ENCODE measurements around the gene CPSF2. TPM values are rescaled to one million over a fixed set of nuclear protein-coding genes. Genes with fewer than 3 reads are reported as not detected.
A peak's percentile ranks its signal among the peaks of the same experiment; 100 is the strongest.

The CPSF2 gene
- total and polyA plus RNA-seq, 3 experiments from 2014 or later = 29.5 to 144 (median 134) TPM

DNA sequence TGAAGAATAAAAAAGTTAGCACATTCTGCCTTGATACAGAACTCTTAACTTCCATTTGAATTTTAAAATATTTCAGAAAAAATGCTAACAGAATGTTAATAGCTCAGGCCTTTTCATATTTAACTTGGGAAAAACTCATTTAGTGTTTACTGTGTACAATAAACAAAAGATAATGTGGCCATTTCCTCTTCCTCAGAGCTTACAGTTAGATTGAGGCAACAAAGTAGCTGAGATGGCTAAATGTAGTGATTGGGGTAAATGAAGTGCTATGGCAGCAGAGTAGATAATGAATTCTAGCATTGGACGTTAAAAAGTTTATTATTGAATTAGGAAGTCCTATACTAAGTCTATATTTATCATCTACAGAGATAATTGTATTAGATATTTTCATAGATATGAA is 12.7 kb downstream of the CPSF2 start:
- no peak overlapping the region for H3K27ac ChIP-seq (ENCODE audit: low read depth, low read length)
- H3K36me3 Mint-ChIP-seq = peaks cover 12 to 79% (median 17%) of the 10 kb centered on the region in 3 donors
- peaks cover 0 to 2% of the 10 kb centered on the region in 2 donors for H3K27me3 Mint-ChIP-seq
- H3K4me3 Mint-ChIP-seq = no peak overlapping the region
- no peaks in the 10 kb centered on the region for H3K9me3 Mint-ChIP-seq
- H3K4me1 Mint-ChIP-seq = peaks cover 15 to 19% (median 19%) of the 10 kb centered on the region in 3 donors
- H3K4me1 ChIP-seq (ENCODE audit: insufficient read depth, low read length) = no peaks in the 10 kb centered on the region
- H3K9me3 ChIP-seq (ENCODE audit: low read length) = no peaks in the 10 kb centered on the region
- H3K4me3 ChIP-seq (ENCODE audit: low read length) = no peak overlapping the region
- ChIA-PET POLR2A (no interaction called here), CTCF (interaction anchor here (1.1 to 1.4 kb wide), 2 partner anchors 12 to 547 kb away, joined by 3 to 5 read pairs; no protein-coding TSS in a partner anchor)
- H3K27ac Mint-ChIP-seq = no peak overlapping the region
- no peaks in the 10 kb centered on the region for H3K27me3 ChIP-seq (ENCODE audit: insufficient read depth, low read length, poor library complexity, severe bottlenecking)
- no peak for DNase-seq
- peaks cover 41% of the 10 kb centered on the region for H3K36me3 ChIP-seq (ENCODE audit: insufficient read depth, low read length)

- peaks cover 37% of the 10 kb centered on the region for H3K36me3 ChIP-seq (ENCODE audit: insufficient read depth, low read length)
- CTCF ChIA-PET = interaction anchor here (1.4 kb wide), 1 partner anchor 546 kb away, joined by 5 read pairs; no protein-coding TSS in a partner anchor
- H3K4me1 Mint-ChIP-seq = peaks cover 10 to 14% (median 13%) of the 10 kb centered on the region in 3 donors
- H3K9me3 Mint-ChIP-seq = no peaks in the 10 kb centered on the region
- H3K27me3 ChIP-seq (ENCODE audit: insufficient read depth, low read length, poor library complexity, severe bottlenecking) = no peaks in the 10 kb centered on the region
- H3K36me3 Mint-ChIP-seq = peaks cover 12 to 78% (median 15%) of the 10 kb centered on the region in 3 donors
- H3K27ac Mint-ChIP-seq = peak overlapping the region in 1 of 8 donors; percentile 15
- no peak overlapping the region for H3K4me3 Mint-ChIP-seq
- no peaks in the 10 kb centered on the region for H3K9me3 ChIP-seq (ENCODE audit: low read length)
- POLR2A ChIA-PET = no interaction called here
- H3K4me3 ChIP-seq (ENCODE audit: low read length) = no peak overlapping the region
- peak in 1 of 5 donors; percentile 19 for DNase-seq
- H3K4me1 ChIP-seq (ENCODE audit: insufficient read depth, low read length) = no peaks in the 10 kb centered on the region
- H3K27ac ChIP-seq (ENCODE audit: low read depth, low read length) = no peak overlapping the region
- no peaks in the 10 kb centered on the region for H3K27me3 Mint-ChIP-seq
Measured at GRCh38 chr14:92135269-92135668, 13.5 kb downstream of the CPSF2 start.

GRCh38 chr14:92143309-92143708 is 21.5 kb downstream of the CPSF2 start:
- ChIA-PET POLR2A (no interaction called here), CTCF (no interaction called here)
- peaks cover 0 to 83% (median 26%) of the 10 kb centered on the region in 3 donors for H3K36me3 Mint-ChIP-seq
- Histone ChIP-seq H3K9me3 (ENCODE audit: low read length) (no peaks in the 10 kb centered on the region), H3K27ac (ENCODE audit: low read depth, low read length) (no peak overlapping the region), H3K27me3 (ENCODE audit: insufficient read depth, low read length, poor library complexity, severe bottlenecking) (no peaks in the 10 kb centered on the region), H3K4me1 (ENCODE audit: insufficient read depth, low read length) (no peaks in the 10 kb centered on the region), H3K4me3 (ENCODE audit: low read length) (no peak overlapping the region), H3K36me3 (ENCODE audit: insufficient read depth, low read length) (peaks cover 35% of the 10 kb centered on the region)
- no peaks in the 10 kb centered on the region for H3K27me3 Mint-ChIP-seq
- DNase-seq = no peak
- no peaks in the 10 kb centered on the region for H3K9me3 Mint-ChIP-seq
- H3K27ac Mint-ChIP-seq = peak overlapping the region in 1 of 8 donors; percentile 29
- no peak overlapping the region for H3K4me3 Mint-ChIP-seq
- H3K4me1 Mint-ChIP-seq = peaks cover 16 to 34% (median 27%) of the 10 kb centered on the region in 3 donors

DNA sequence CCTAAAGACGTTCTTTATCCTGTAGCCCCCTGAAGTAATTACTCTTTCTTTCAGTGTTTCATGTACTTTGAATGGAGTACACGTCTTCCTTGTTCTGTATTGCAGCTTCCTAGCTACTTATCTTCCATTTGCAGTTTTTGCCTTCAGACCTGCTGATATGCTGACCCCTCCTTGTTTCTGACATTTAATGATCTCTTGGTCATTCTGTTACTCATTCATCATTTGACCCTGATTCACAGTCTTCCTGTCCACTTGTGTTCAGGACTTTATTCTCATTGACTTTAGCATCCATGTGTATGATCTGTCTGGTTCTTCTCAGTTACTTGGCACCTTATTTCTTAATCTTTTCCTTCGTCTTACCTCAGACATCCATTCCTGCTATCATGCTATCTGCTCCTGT is 22.2 kb downstream of the CPSF2 start:
- Mint-ChIP-seq H3K27me3 (no peaks in the 10 kb centered on the region), H3K36me3 (peaks cover 0 to 80% (median 28%) of the 10 kb centered on the region in 3 donors), H3K27ac (peak overlapping the region in 2 of 8 donors; percentile 4 to 43), H3K9me3 (no peaks in the 10 kb centered on the region), H3K4me1 (peaks cover 18 to 34% (median 27%) of the 10 kb centered on the region in 3 donors), H3K4me3 (no peak overlapping the region)
- Histone ChIP-seq H3K9me3 (ENCODE audit: low read length) (no peaks in the 10 kb centered on the region), H3K36me3 (ENCODE audit: insufficient read depth, low read length) (peaks cover 31% of the 10 kb centered on the region), H3K4me3 (ENCODE audit: low read length) (no peak overlapping the region), H3K27me3 (ENCODE audit: insufficient read depth, low read length, poor library complexity, severe bottlenecking) (no peaks in the 10 kb centered on the region), H3K27ac (ENCODE audit: low read depth, low read length) (no peak overlapping the region), H3K4me1 (ENCODE audit: insufficient read depth, low read length) (no peaks in the 10 kb centered on the region)
- ChIA-PET POLR2A (no interaction called here), CTCF (no interaction called here)
- no peak for DNase-seq

GRCh38 chr14:92144708-92145107 is 22.9 kb downstream of the CPSF2 start:
- Mint-ChIP-seq H3K9me3 (no peaks in the 10 kb centered on the region), H3K27me3 (no peaks in the 10 kb centered on the region), H3K36me3 (peaks cover 0 to 81% (median 31%) of the 10 kb centered on the region in 3 donors), H3K4me1 (peaks cover 20 to 34% (median 27%) of the 10 kb centered on the region in 3 donors), H3K27ac (peak overlapping the region in 4 of 8 donors; percentile 16 to 33 (median 21)), H3K4me3 (no peak overlapping the region)
- ChIA-PET POLR2A (no interaction called here), CTCF (no interaction called here)
- Histone ChIP-seq H3K4me1 (ENCODE audit: insufficient read depth, low read length) (no peaks in the 10 kb centered on the region), H3K27me3 (ENCODE audit: insufficient read depth, low read length, poor library complexity, severe bottlenecking) (no peaks in the 10 kb centered on the region), H3K4me3 (ENCODE audit: low read length) (no peak overlapping the region), H3K27ac (ENCODE audit: low read depth, low read length) (no peak overlapping the region), H3K9me3 (ENCODE audit: low read length) (no peaks in the 10 kb centered on the region), H3K36me3 (ENCODE audit: insufficient read depth, low read length) (peaks cover 35% of the 10 kb centered on the region)
- DNase-seq = no peak

- CTCF ChIA-PET = no interaction called here
- H3K4me3 ChIP-seq (ENCODE audit: low read length) = no peak overlapping the region
- peak overlapping the region in 2 of 8 donors; percentile 24 to 92 for H3K27ac Mint-ChIP-seq
- H3K4me1 ChIP-seq (ENCODE audit: insufficient read depth, low read length) = no peaks in the 10 kb centered on the region
- no peak overlapping the region for H3K4me3 Mint-ChIP-seq
- H3K36me3 Mint-ChIP-seq = peaks cover 4 to 74% (median 29%) of the 10 kb centered on the region in 3 donors
- DNase-seq = no peak
- no peaks in the 10 kb centered on the region for H3K27me3 Mint-ChIP-seq
- H3K4me1 Mint-ChIP-seq = peaks cover 3 to 9% (median 4%) of the 10 kb centered on the region in 3 donors
- no peaks in the 10 kb centered on the region for H3K27me3 ChIP-seq (ENCODE audit: insufficient read depth, low read length, poor library complexity, severe bottlenecking)
- POLR2A ChIA-PET = interaction anchor here (0.7 kb wide), 1 partner anchor 371 kb away, joined by 3 read pairs; no protein-coding TSS in a partner anchor
- no peaks in the 10 kb centered on the region for H3K9me3 Mint-ChIP-seq
- H3K36me3 ChIP-seq (ENCODE audit: insufficient read depth, low read length) = peaks cover 33% of the 10 kb centered on the region
- no peak overlapping the region for H3K27ac ChIP-seq (ENCODE audit: low read depth, low read length)
- no peaks in the 10 kb centered on the region for H3K9me3 ChIP-seq (ENCODE audit: low read length)
Measured at GRCh38 chr14:92153581-92153980, 31.8 kb downstream of the CPSF2 start.

- Histone ChIP-seq H3K9me3 (ENCODE audit: low read length) (no peaks in the 10 kb centered on the region), H3K27ac (ENCODE audit: low read depth, low read length) (no peak overlapping the region), H3K36me3 (ENCODE audit: insufficient read depth, low read length) (peaks cover 34% of the 10 kb centered on the region), H3K4me3 (ENCODE audit: low read length) (no peak overlapping the region), H3K4me1 (ENCODE audit: insufficient read depth, low read length) (no peaks in the 10 kb centered on the region), H3K27me3 (ENCODE audit: insufficient read depth, low read length, poor library complexity, severe bottlenecking) (no peaks in the 10 kb centered on the region)
- ChIA-PET CTCF (no interaction called here), POLR2A (no interaction called here)
- Mint-ChIP-seq H3K9me3 (no peaks in the 10 kb centered on the region), H3K36me3 (peaks cover 4 to 77% (median 28%) of the 10 kb centered on the region in 3 donors), H3K4me1 (peaks cover 3 to 6% (median 4%) of the 10 kb centered on the region in 3 donors), H3K27me3 (no peaks in the 10 kb centered on the region), H3K4me3 (no peak overlapping the region), H3K27ac (peak overlapping the region in 5 of 8 donors; percentile 36 to 85 (median 47))
- no peak for DNase-seq
Measured at GRCh38 chr14:92154283-92154942, 32.6 kb downstream of the CPSF2 start.

- no peaks in the 10 kb centered on the region for H3K4me1 ChIP-seq (ENCODE audit: insufficient read depth, low read length)
- peaks cover 50% of the 10 kb centered on the region for H3K36me3 ChIP-seq (ENCODE audit: insufficient read depth, low read length)
- no peaks in the 10 kb centered on the region for H3K4me1 Mint-ChIP-seq
- H3K4me3 Mint-ChIP-seq = no peak overlapping the region
- peak overlapping the region in 3 of 8 donors; percentile 9 to 75 (median 15) for H3K27ac Mint-ChIP-seq
- no peaks in the 10 kb centered on the region for H3K27me3 ChIP-seq (ENCODE audit: insufficient read depth, low read length, poor library complexity, severe bottlenecking)
- no peak overlapping the region for H3K4me3 ChIP-seq (ENCODE audit: low read length)
- H3K9me3 ChIP-seq (ENCODE audit: low read length) = no peaks in the 10 kb centered on the region
- no peak for DNase-seq
- H3K36me3 Mint-ChIP-seq = peaks cover 23 to 92% (median 43%) of the 10 kb centered on the region in 3 donors
- H3K27ac ChIP-seq (ENCODE audit: low read depth, low read length) = no peak overlapping the region
- H3K27me3 Mint-ChIP-seq = no peaks in the 10 kb centered on the region
- peaks cover 0 to 11% (median 7%) of the 10 kb centered on the region in 5 donors for H3K9me3 Mint-ChIP-seq
- ChIA-PET POLR2A (no interaction called here), CTCF (no interaction called here)
Measured at GRCh38 chr14:92160619-92161018, 38.9 kb downstream of the CPSF2 start.
